ENCODE results near the gene FGF14.

DNA sequence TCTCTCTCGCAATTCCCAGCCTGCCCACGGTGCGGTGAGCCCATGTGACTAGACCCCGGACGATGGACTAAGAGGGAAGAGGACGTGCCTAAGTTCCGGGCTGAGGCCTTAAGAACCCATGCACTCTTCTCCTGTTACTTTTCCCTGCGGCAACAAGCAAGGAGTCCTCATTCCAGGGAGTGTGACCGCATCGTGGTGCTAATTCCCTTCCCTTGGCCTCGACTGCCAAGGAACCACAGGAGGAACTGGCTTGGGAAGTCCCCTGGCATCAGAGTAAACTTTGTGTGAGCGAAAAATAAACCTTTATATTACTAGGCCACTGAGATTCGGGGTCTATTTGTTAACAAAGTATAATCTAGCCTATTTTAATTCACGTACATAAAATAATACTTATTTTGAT, 34.0 kb downstream of the FGF14 start:
- TF ChIP-seq, protein P1, sequence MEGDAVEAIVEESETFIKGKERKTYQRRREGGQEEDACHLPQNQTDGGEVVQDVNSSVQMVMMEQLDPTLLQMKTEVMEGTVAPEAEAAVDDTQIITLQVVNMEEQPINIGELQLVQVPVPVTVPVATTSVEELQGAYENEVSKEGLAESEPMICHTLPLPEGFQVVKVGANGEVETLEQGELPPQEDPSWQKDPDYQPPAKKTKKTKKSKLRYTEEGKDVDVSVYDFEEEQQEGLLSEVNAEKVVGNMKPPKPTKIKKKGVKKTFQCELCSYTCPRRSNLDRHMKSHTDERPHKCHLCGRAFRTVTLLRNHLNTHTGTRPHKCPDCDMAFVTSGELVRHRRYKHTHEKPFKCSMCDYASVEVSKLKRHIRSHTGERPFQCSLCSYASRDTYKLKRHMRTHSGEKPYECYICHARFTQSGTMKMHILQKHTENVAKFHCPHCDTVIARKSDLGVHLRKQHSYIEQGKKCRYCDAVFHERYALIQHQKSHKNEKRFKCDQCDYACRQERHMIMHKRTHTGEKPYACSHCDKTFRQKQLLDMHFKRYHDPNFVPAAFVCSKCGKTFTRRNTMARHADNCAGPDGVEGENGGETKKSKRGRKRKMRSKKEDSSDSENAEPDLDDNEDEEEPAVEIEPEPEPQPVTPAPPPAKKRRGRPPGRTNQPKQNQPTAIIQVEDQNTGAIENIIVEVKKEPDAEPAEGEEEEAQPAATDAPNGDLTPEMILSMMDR (conservative IDR thresholded peaks at IDR 0.05; ENCODE audit: low read depth, low read length): no peak
- TF ChIP-seq EZH2 (IDR thresholded peaks at IDR 0.05; ENCODE audit: low read length, unreplicated experiment): no peak

All from PC-3 (cell line).